ENCODE results near the gene KRTAP5-9.

DNA sequence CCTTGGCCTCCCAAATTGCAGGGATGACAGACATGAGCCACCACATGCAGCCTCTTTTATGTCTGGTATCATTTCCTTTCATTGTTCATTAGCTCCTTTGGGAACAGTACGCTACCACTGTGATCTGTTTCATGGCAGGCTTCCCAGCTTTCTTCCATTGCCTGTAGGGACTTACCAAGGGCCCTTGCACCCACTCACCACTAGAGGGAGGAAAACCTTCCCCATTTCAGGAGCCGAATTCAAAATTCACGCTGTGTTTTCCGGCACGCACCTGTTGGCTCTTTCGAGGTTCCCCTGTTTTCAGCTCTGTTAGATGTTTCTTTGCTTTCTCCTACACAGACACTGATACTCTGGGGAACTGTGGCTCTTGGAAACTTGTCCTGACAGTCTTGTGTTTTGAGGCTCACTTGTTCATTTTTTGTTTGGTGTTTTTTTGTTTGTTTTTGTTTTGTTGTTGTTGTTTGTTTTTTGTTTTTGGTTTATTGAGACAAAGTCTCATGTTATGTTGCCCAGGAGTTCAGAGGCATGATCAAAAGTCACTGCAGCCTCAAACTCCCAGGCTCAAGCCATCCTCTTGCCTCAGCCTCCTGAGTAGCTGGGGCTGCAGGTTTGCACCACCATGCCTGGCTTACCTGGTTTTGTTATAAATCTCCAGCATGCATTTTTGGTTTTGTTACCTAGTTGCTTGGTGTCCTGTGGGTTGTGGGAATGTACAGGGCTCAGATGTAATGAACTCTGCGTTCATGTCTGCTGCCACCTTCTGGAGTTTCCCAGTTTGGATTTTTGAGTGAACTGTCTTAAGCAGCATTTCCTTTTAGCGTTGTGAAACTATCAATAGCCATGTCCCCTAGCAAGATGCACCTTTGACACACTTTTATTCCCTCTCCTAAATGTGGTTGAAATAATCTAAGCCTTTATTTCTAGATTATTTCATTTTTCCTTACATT is 32.1 kb downstream of the KRTAP5-9 start:
- TF ChIP-seq, protein P1, sequence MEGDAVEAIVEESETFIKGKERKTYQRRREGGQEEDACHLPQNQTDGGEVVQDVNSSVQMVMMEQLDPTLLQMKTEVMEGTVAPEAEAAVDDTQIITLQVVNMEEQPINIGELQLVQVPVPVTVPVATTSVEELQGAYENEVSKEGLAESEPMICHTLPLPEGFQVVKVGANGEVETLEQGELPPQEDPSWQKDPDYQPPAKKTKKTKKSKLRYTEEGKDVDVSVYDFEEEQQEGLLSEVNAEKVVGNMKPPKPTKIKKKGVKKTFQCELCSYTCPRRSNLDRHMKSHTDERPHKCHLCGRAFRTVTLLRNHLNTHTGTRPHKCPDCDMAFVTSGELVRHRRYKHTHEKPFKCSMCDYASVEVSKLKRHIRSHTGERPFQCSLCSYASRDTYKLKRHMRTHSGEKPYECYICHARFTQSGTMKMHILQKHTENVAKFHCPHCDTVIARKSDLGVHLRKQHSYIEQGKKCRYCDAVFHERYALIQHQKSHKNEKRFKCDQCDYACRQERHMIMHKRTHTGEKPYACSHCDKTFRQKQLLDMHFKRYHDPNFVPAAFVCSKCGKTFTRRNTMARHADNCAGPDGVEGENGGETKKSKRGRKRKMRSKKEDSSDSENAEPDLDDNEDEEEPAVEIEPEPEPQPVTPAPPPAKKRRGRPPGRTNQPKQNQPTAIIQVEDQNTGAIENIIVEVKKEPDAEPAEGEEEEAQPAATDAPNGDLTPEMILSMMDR (IDR thresholded peaks at IDR 0.05; ENCODE audit: low read depth, low read length, poor library complexity, severe bottlenecking): peak; percentile 66
- TF ChIP-seq EZH2phosphoT487 (IDR thresholded peaks at IDR 0.05; ENCODE audit: borderline replicate concordance, low read length): no peak
